Measurements from ENCODE around the gene DMD. TPM values are rescaled to one million over a fixed set of nuclear protein-coding genes. Genes with fewer than 3 reads are reported as not detected.

Gene DMD
- total RNA-seq, 1 experiment from 2014 or later = 25.3 TPM

- Histone ChIP-seq H4K20me1 (ENCODE audit: insufficient read depth) (no peaks in the 10 kb centered on the region), H3K9me3 (ENCODE audit: insufficient read depth, low read depth) (no peaks in the 10 kb centered on the region), H3K27ac (no peak overlapping the region), H3K79me2 (ENCODE audit: low read depth) (no peaks in the 10 kb centered on the region), H3K27me3 (ENCODE audit: insufficient read depth, low read depth) (no peaks in the 10 kb centered on the region), H3K4me2 (no peak overlapping the region), H3K9me2 (ENCODE audit: insufficient read depth) (no peaks in the 10 kb centered on the region), H3K4me3 (no peak overlapping the region), H3F3A (ENCODE audit: insufficient read depth, low read depth) (no peaks in the 10 kb centered on the region), H3K4me1 (replicated peaks; ENCODE audit: insufficient read depth) (peaks cover under 1% of the 10 kb centered on the region), H3K36me3 (ENCODE audit: low read depth) (no peaks in the 10 kb centered on the region), H2AFZ (no peak overlapping the region)
- TF ChIP-seq CTCF (conservative IDR thresholded peaks at IDR 0.05) (no peak), EZH2 (IDR thresholded peaks at IDR 0.05; ENCODE audit: low read depth) (no peak)
- POLR2A ChIA-PET (ENCODE audit: unreplicated experiment) = no interaction called here
- no TSS peak for BruUV-seq (replicated peaks)
- intact Hi-C loops (cut with micrococcal nuclease; ENCODE audit: unreplicated experiment) = loop anchor here (10.0 kb wide), 2 partner anchors 196 to 596 kb away; no protein-coding TSS in a partner anchor
- CTCF ChIA-PET = no interaction called here
- DNase-seq = no peak
Observed at GRCh38 chrX:31420711-31421151, 1790.6 kb downstream of the DMD start.

GRCh38 chrX:31420302-31420701 lies 1791.0 kb downstream of the DMD start:
- H3K27ac ChIP-seq = no peak overlapping the region
- POLR2A ChIA-PET (ENCODE audit: unreplicated experiment) = no interaction called here
- no peak overlapping the region for H2AFZ ChIP-seq
- H3K27me3 ChIP-seq (ENCODE audit: insufficient read depth, low read depth) = no peaks in the 10 kb centered on the region
- TF ChIP-seq EZH2 (IDR thresholded peaks at IDR 0.05; ENCODE audit: low read depth) = no peak
- no peak for TF ChIP-seq CTCF (conservative IDR thresholded peaks at IDR 0.05)
- no peaks in the 10 kb centered on the region for H3K36me3 ChIP-seq (ENCODE audit: low read depth)
- intact Hi-C loops (cut with micrococcal nuclease; ENCODE audit: unreplicated experiment) = loop anchor here (10.0 kb wide), 2 partner anchors 196 to 596 kb away; no protein-coding TSS in a partner anchor
- CTCF ChIA-PET = no interaction called here
- H3K4me1 ChIP-seq (replicated peaks; ENCODE audit: insufficient read depth) = peaks cover 5% of the 10 kb centered on the region
- H3K4me2 ChIP-seq = no peak overlapping the region
- no TSS peak for BruUV-seq (replicated peaks)
- no peaks in the 10 kb centered on the region for H3K9me3 ChIP-seq (ENCODE audit: insufficient read depth, low read depth)
- H3F3A ChIP-seq (ENCODE audit: insufficient read depth, low read depth) = no peaks in the 10 kb centered on the region
- H3K79me2 ChIP-seq (ENCODE audit: low read depth) = no peaks in the 10 kb centered on the region
- no peak for DNase-seq
- no peaks in the 10 kb centered on the region for H4K20me1 ChIP-seq (ENCODE audit: insufficient read depth)
- no peaks in the 10 kb centered on the region for H3K9me2 ChIP-seq (ENCODE audit: insufficient read depth)
- no peak overlapping the region for H3K4me3 ChIP-seq

- no TSS peak for BruUV-seq (replicated peaks)
- CTCF ChIA-PET = interaction anchor here (0.6 kb wide), 1 partner anchor 40 kb away, joined by 10 read pairs; no protein-coding TSS in a partner anchor
Observed at GRCh38 chrX:31397119-31397518, 1814.2 kb downstream of the DMD start.

More at GRCh38 chrX:31397119-31397518, 1814.2 kb downstream of the DMD start:
- Histone ChIP-seq H3K4me3 (no peak overlapping the region), H4K20me1 (ENCODE audit: insufficient read depth) (no peaks in the 10 kb centered on the region), H2AFZ (no peak overlapping the region), H3K4me2 (no peak overlapping the region), H3F3A (ENCODE audit: insufficient read depth, low read depth) (no peaks in the 10 kb centered on the region), H3K9me3 (ENCODE audit: insufficient read depth, low read depth) (no peaks in the 10 kb centered on the region), H3K27me3 (ENCODE audit: insufficient read depth, low read depth) (no peaks in the 10 kb centered on the region), H3K79me2 (ENCODE audit: low read depth) (no peaks in the 10 kb centered on the region), H3K36me3 (ENCODE audit: low read depth) (no peaks in the 10 kb centered on the region), H3K4me1 (replicated peaks; ENCODE audit: insufficient read depth) (no peaks in the 10 kb centered on the region), H3K9me2 (ENCODE audit: insufficient read depth) (no peaks in the 10 kb centered on the region), H3K27ac (no peak overlapping the region)
- POLR2A ChIA-PET (ENCODE audit: unreplicated experiment) = no interaction called here
- intact Hi-C loops (cut with micrococcal nuclease; ENCODE audit: unreplicated experiment) = no loop called here
- DNase-seq = no peak
- TF ChIP-seq CTCF (conservative IDR thresholded peaks at IDR 0.05) (no peak), EZH2 (IDR thresholded peaks at IDR 0.05; ENCODE audit: low read depth) (no peak)
